ENCODE data around the gene SLC2A14.

GRCh38 chr12:7869137-7869536, 3.6 kb downstream of the SLC2A14 start:
- no peak for TF ChIP-seq CTCF (conservative IDR thresholded peaks at IDR 0.05; ENCODE audit: low read length)
- TF ChIP-seq EZH2phosphoT487 (IDR thresholded peaks at IDR 0.05; ENCODE audit: borderline replicate concordance, low read depth, low read length) = no peak

All from OCI-LY7 (cell line).